ENCODE data around the gene SERTAD3.

Gene SERTAD3

DNA sequence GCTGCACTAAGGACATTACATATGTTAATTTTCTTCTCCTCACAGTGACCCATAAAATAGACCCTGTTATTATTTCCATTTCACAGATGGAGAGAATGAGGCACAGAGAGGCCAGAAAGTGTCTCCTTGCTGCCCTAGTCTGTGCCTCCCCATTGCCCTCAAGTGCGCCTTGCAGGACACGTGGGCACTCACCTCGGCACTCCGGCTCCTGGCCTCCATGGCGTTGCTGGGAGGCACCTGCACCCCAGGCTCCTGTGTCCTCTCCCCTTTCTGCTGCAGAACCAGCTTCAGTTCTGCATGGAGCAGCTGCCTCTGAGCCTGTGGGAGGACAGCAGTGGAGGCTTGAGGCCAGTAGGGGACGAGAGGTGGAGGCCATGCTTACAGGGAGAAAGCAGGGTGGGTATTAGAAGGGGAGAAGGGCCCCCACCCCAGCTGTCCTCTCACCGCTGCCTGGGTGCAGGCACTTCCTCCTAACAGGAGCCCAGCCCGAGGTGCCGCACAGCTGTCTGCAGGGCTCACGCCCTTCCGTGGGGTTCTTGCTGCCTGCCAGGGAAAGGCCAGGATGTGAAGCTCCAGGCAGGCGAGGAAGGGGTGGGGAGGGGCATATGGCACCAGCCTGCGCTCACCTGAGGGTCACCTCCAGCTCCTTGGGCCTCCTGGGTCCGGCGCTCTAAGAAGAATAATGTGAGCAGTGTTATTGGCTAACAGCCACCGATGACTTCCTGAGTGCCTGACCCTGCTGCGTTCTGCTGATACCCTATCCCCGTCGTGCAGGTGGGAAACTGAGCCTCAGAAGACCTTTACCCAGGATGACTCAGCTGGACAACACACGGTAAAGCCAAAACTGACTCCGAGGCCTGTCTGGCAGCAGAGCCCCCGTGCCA lies 36.2 kb downstream of the SERTAD3 start:
- peak; percentile 51 for DNase-seq

DNA sequence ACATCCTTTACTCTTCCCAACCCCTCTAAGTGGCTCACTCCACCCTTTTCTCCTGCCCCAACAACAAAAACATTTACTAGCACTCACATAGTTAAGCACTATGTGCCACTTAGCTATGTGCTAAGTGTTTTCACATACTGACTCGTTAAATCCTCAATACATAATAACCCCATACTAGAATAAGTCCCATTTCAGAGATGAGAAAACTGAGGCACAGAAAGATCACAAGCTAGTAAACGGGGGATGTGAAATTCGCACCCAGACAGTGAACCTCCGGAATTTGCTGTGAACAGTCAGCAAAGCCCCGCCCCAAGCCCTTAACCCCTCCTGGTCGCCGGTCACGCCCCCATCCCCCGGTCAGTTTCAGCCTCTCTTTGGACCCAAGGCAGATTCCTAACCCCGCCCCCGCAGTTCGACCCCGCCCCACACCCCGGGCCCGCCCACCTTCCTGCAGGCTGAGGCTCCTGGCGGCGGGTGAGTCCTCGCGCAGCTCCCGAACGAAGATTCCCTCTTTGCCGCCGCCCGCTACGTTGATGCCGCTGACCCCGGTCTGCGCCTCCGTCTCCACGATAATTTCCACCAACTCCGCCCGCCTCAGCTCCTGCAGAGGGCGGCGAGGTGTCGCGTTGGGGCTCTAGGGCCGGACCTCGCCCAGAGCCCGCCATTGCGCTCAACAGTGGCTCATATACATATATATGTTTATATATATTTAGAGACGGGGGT lies 40.7 kb downstream of the SERTAD3 start:
- peak; percentile 99 for DNase-seq

DNA sequence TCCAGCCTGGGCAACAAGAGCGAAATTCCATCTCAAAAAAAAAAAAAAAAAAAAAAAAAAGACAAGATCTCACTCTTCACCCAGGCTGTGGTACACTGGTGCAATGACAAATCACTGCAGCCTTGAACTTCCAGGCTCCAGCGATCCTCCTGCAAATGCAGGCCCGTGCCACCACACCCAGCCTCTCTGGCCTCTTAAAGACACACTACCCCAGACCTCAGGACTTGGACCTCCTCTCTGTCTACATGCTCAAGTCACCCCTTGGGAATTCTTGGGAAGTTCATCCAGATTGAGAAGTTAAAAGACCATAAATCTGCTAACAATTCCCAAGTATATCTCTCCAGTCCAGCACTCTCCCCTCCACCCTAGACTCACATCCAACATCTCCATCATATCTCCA lies 43.6 kb downstream of the SERTAD3 start:
- no peak for DNase-seq

DNA sequence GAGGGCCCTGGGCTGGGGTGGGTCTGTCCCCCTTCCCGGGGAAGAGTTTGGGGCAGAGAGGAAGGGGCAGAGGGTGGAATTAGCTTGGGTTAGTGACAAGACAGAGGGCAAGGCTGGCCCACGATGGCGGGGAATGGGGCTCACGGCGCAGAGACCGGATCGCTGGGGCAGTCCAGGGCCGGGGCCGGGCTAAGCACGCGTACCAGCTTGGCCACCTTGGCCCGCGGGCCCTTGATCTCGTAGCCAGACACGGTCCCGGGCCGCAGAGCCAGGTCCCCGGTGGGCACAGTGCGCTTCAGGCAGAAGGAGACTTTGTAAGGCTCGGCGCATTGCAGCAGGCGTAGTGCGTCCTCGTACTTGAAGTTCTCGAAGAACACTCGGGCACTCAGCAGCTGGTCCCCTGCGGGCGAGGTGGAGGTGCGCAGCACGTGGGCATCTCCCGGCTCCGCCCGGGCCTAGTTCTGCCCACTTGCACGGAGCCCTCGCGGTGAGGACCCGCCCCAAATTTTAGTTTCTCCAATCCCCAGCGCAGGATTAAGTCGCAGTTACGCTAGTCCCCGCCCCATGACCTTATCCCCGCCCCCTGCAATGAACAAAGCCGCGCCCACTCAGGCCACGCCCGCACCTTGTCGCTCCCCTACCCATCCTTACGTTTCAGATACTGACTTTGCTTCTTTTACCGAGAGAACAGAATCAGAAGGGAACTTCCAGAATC lies 45.6 kb downstream of the SERTAD3 start:
- peak; percentile 80 for DNase-seq

DNA sequence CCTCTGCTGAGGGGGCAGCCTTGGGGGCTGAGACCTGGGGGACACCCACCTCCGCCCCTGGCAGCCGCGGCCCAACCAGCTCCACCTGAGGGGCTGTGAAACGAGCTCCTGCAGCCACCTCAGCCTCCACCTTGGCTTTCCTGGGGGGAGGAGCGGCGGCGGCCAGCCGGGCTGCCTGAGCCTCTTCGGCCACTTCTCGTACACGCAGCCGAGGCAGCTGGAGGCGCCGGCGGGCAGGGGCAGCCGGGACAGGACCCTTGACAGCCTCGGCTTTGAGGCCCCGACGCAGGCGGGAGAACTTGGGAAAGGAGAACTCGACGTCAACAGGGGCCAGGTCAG lies 46.6 kb downstream of the SERTAD3 start:
- DNase-seq, result no peak

DNA sequence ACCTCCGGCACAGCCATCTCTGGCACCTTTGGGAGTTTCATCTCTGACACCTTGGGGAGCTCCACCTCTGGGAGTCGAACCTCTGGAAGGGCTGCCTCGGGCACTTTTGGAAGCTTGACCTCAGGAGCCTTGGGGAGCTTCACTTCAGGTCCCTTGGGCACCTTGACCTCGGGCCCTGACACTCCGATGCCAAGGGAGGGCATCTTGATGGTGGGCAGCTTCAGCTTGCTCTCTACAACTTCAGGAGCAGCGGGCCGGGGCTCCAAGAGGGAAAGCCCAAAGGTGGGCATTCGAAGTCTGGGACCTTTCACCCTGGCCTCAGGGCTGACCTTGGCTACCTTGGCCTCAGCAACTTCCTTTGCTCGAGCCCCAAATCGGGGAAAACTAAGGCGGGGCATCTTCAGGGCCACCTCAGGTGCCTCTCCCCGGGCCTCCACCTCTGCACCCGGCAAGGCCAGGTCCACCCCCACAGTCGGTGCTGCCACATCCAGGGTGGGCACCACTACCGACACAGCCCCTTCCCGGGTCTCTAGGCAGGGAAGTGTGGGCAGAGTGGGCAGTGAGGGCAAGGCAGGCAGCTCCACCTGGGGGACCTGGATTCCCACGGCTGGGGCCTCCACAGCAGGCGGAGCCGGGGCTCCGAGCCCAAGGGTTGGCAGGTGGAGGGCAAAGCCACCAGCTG lies 47.1 kb downstream of the SERTAD3 start:
- DNase-seq, result no peak

DNA sequence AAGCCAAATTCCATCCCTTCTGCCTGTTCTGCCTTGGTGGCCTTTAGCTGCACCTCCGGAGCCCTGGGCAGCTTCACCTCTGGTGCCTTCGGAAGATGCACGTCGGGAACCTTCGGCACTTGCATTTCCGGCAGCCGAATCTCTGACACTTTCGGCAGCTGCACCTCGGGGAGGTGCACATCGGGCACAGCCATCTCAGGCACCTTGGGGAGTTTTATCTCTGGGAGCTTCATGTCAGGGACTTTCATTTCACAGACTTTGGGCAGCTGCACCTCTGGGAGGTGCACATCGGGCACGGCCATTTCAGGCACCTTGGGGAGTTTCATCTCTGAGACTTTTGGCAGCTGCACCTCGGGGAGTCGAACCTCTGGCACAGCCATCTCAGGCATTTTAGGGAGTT lies 48.2 kb downstream of the SERTAD3 start:
- DNase-seq, result no peak

DNA sequence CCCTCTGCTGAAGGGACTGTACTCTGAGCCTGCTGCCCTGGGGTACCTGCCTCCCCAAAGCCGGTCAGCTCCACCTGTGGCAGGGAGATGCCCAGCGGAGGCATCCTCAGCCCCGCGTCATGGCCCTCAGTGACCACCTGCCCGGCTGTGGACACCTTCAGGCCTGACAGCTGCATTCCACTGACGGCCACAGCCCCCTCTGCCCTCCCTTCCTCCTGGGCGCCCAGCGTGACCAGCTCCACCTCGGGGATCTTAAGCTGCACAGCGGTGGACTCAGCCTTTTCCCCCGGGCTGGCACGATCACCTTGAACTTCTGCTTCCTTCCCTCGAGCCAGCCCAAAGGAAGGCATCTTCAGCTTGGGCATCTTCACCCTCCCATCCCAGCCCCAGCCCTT lies 49.3 kb downstream of the SERTAD3 start:
- no peak for DNase-seq

DNA sequence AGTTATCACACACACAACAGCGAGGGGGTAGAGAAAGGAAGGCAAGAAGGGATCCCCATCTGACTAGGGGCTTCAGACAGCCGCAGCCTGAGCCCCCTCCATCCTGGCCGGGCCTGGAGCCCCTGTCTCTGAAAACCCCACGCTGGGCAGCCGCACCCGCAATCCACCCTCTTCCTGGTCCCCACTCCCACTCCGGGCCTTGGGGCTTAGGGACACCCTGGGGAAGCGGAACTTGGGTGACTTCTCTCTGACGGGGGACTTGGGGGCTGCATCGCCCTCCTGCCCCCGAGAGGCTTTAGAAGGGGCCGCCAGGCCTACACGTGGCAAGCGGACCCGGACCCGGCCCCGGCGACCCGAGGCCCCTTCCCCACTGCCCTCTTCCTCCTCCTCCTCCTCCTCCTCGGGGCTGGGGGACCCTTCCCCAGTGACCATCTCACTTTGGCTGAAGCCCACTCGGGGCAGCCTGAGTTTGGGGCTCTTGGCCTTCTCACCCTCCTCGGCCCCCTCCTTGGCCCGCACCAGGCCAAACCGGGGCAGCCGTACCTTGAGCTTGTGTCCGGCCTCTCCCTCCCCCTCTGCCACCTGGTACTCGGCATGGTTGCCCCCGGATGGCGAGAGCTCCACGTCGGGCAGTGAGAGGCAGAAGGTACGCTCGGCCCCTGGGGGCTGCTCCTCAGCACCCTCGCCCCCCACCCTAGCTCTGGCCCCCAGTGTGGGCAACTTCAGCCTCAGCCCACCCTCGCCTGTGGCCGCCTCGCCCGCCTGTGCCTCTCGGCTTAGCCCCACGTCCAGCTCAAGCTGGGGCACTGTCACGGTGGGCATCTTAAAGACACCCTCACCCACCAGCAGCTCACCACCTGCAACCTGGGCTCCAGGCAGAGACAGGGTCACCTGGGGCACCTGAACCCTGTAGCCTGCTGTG lies 50.0 kb downstream of the SERTAD3 start:
- DNase-seq, result no peak

DNA sequence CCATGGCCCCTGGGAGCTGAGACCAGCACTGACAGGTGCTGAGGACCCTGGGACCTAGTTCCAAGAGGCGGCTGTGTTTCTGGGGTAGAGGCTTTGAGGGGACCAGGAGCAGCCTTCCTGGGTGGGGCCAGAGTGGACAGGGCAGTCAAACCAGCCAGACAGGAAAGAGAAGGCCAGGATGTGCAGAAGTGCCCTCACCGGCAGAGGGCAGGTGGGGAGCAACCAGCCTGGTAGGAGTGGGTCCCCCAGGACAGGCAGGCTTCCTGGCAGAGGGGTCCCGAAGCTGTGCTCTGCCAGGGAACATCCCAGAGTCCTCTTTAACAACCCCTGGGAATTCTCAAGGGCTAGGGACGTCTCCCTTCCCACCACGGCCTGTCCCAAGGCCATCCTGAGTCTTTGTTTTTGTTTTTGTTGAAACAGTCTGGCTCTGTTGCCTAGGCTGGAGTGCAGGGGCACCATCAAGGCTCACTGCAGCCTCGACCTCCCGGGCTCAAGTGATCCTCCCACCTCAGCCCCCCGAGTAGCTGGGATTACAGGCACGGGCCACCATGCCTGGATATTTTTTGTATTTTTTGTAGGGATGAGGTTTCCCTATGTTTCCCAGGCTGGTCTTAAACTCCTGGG lies 51.1 kb downstream of the SERTAD3 start:
- DNase-seq, result peak; percentile 76

DNA sequence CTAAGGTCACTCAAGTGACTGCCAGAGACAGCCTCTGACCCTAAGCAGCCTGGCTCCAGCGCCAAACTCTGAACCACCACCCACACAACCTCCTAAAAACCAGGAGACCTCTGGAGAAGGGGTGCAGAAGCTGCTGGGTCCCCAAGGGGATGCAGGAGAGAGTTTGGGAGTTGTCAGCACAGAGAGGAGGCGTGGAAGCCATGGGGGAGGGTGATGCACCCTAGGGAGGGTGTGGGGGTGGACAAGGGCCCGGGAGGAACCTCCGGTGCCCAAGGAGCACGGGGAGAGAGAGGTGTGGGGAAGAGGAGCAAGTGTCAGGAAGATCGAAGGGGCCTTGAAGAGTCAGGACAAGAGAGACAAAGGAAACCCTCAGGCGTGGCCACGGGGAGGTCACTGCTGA lies 52.0 kb downstream of the SERTAD3 start:
- no peak for DNase-seq

All from islet precursor cell (in vitro differentiated cells).